Astrocyte (in vitro differentiated cells and primary cell): Measurements from ENCODE around the gene CSKMT.
"Not testable (repeated sequence)": the region's sequence is repeated elsewhere in the genome, so short reads cannot be mapped to it uniquely, and the experiment has no call there.

Experiments
- EZH2 ChIP-seq: IDR thresholded peaks from 2 replicates; pipeline ENCODE4 v1.6.1; 2012; ENCODE audit warnings: mild to moderate bottlenecking, low read length, inconsistent platforms; ENCODE audit not compliant: insufficient read depth
- TF ChIP-seq, protein P1 (sequence below): IDR thresholded peaks from 2 replicates; pipeline ENCODE4 v1.5.1; 2011; ENCODE audit warnings: low read depth, mild to moderate bottlenecking, inconsistent platforms, low read length, moderate library complexity; ENCODE audit not compliant: insufficient read depth

DNA sequence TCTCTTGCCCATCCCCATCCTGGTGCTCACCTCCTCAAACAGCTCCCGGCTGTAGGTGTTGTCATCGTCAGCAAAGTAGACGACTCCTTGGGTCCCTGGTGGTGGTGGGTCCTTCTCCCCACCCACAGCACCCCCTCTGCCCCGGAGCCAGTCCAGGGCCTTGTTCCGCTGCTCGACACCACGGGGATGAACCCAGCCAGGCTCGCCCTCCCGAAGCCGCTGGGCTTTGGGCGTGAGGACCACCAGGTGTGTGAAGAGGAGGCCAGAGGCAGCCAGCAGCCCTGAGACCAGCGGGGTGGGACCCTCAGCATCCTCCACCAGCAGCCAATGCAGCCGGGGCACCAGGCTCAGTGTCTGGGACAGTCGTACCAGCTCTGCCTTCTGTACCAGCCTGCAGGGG lies 48.2 kb upstream of the CSKMT start:
- TF ChIP-seq, protein P1, sequence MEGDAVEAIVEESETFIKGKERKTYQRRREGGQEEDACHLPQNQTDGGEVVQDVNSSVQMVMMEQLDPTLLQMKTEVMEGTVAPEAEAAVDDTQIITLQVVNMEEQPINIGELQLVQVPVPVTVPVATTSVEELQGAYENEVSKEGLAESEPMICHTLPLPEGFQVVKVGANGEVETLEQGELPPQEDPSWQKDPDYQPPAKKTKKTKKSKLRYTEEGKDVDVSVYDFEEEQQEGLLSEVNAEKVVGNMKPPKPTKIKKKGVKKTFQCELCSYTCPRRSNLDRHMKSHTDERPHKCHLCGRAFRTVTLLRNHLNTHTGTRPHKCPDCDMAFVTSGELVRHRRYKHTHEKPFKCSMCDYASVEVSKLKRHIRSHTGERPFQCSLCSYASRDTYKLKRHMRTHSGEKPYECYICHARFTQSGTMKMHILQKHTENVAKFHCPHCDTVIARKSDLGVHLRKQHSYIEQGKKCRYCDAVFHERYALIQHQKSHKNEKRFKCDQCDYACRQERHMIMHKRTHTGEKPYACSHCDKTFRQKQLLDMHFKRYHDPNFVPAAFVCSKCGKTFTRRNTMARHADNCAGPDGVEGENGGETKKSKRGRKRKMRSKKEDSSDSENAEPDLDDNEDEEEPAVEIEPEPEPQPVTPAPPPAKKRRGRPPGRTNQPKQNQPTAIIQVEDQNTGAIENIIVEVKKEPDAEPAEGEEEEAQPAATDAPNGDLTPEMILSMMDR: not testable (repeated sequence)
- not testable (repeated sequence) for TF ChIP-seq EZH2
